GM12872 (cell line): Measurements from ENCODE around the gene DNASE1L3.
A peak's percentile ranks its signal among the peaks of the same experiment; 100 is the strongest.

Experiments used
- CTCF ChIP-seq: IDR thresholded peaks from 3 replicates; pipeline ENCODE4 v1.5.1; 2011; ENCODE audit warnings: low read depth, mild to moderate bottlenecking, low read length, moderate library complexity; ENCODE audit not compliant: insufficient read depth

DNASE1L3 gene

GRCh38 chr3:58238830-58239229, 28.1 kb upstream of the DNASE1L3 start:
- no peak for TF ChIP-seq CTCF

DNA sequence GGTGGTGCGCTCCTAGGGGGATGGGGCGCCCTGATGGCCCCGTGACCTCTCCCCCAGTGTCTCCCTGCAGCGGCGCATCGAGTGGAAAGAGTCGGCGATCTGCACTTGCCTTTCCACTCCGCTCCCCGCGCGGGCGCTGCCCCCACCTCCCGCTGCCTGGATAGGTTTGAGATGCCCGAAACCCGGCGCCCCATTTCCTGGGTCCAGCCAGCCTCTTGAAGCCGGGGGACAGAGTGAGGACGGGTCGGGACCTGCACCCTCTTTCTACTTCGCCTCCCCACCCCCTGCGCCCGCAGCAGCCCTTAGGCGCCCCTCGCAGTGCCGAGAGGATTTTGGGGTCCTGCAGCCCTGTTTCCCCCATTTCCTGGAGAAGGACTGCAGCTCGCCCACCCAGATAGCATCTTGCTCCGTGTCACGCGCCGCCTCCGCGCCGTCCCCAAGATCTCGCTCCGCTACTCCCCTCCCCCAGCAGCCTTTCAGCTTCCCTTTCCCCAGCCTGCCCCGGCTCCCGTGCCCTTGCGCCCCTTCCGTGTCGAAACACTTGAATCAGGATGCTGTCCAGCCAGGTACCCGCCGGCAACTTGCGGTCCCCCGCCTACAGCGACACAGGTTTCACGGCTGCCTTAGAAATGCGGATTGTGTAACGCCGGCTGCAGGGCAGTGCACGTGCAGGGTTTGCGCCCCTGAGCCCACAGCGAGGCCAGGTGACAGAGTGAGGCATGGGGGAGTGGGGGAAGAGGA, 27.3 kb upstream of the DNASE1L3 start:
- no peak for TF ChIP-seq CTCF

DNA sequence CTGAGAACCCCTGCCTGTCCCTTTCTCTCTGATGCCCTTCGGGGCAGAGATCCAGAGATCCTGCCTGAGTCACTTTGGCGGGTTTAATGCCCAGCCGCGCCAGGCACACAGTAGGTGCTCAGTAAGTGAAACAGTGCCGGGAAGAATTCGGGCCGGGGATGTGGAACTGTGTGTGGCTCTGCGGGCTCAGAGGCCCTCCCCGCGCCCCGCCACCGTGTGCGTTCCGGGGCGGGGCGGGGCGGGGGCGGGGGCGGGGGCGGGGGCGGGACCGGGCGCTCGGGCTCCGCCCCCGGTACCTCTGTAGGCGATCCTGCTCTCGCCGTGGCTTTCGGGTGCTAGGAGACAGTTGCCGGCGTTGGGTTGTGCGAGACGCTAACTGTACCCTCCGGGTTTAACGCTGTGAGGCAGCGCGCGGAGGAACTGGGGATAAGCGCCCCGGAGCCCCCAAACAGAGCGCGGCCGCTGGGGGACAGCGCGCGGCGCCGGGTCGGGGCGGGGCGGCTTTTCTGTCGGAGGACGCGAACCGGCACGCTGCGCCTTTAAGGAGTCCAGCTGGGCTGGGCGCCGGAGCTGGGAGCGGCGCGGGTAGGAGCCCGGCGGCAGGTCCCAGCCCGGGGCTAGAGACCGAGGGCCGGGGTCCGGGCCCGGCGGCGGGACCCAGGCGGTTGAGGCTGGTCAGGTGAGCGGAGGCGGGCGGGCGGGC, 26.6 kb upstream of the DNASE1L3 start, which contains the start of gene ABHD6:
Gene ABHD6, plus strand, starts transcription at position 555 of the 703 bp plus-strand sequence. CDS start 18,795 bp downstream, outside the sequence.
- peak; percentile 40; the same call in 2 of the 3 replicates for TF ChIP-seq CTCF

- no peak for TF ChIP-seq CTCF
Measured at GRCh38 chr3:58236527-58237237, 25.9 kb upstream of the DNASE1L3 start.

DNA sequence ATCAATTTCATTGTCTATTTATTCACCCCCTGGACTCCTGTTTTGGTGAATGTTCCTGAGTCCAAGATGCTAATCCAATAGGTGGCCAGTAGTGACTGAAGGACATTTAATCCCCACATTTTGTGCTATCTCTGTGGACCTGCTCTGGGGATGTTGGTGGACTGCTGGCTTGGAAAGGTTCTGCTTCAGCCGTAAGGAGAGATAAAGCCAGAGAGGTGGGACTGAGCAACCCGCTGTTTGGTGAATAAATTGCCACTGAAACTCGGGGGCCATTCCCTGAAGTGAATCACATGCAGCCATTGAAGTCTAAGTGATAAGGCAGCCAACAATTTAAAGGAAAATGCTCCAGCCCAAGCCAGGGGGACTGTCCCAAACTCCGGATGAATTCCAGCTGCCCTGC, 25.2 kb upstream of the DNASE1L3 start:
- no peak for TF ChIP-seq CTCF

- no peak for TF ChIP-seq CTCF
Measured at GRCh38 chr3:58234516-58234931, 23.8 kb upstream of the DNASE1L3 start.

DNA sequence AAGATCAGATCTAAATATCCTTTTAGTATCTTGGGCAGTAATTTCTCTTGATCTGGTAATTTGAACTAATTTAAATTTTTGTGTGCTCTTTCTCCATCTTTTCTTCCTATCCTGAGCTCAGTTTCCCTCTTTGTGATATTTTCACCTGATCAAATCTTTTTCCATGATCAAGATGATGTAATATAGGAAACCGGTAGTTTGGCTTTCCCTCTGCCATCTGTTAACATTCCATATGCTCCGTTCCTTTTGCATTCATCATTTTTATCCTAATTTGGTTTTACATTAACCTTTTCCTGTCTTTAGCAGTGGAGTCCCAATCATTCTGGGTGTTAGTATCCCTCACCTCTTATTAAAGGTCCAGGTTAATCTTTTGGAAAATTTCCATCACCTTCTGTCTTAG, 20.9 kb upstream of the DNASE1L3 start:
- TF ChIP-seq CTCF = no peak
